TTC549 (cell line): Measurements from ENCODE around the gene CMIP.

Experiments used
- FAIRE-seq: peaks from 2 replicates; lab custom pipeline; 2012; peaks lifted over from hg19 to GRCh38; lab: Jason Lieb, UNC

CMIP gene

DNA sequence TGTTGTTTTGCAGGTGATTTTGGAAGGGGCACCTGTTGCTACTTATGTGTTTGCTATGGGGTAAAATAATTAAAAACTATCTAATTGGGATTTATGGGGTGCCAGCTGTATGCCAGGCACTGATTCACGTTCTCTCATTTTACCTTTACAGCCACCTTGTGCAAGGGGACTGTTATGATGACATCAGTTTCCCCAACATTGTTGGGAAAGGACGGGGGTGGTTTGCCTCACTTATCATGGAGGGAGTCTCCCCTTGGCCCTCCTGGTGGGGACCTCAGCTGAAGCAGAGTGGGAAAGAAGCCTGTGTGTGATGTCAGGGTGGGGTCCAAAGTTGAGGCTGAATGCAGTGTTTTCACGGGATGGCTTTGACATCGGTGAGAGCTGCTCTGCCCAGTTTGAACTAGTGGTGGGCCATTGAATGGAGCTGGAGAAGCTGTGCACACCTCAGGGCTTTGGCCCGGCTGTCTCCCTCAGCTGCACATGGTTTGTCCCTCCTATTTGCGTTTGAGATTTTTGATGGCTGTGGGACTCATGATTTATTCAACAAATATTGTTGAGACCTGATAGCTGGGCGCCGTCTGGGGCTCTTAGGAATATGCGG, 36.1 kb downstream of the CMIP start:
- no peak for FAIRE-seq

DNA sequence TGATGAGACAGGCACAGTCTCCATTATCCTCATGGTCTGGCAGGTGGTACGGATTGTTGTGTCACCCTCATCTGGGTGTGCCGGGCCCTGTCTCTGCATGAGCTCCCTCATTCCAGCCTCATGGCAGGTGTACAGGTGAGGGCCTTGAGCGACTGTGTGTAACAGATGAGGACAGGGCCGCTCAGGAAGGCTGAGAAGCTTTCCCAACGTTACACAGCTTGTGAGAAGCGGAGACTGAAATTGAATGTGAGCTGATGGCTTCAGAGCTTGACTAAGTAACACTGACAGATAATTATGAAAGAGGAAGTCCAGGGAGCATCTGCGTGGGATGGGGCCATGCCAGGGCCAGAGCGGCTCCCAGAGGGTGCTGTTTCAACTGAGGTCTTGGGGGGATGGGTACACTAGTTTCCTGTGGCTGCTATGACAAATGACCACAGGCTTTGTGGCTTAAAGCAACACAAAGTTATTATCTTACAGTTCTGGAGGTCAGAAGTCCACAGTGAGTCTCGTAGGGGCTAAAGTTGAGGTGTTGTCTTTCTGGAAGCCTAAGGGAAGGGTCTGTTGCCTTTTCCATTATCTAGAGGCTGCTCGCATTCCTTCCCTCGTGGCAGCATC, 36.7 kb downstream of the CMIP start:
- FAIRE-seq = no peak

DNA sequence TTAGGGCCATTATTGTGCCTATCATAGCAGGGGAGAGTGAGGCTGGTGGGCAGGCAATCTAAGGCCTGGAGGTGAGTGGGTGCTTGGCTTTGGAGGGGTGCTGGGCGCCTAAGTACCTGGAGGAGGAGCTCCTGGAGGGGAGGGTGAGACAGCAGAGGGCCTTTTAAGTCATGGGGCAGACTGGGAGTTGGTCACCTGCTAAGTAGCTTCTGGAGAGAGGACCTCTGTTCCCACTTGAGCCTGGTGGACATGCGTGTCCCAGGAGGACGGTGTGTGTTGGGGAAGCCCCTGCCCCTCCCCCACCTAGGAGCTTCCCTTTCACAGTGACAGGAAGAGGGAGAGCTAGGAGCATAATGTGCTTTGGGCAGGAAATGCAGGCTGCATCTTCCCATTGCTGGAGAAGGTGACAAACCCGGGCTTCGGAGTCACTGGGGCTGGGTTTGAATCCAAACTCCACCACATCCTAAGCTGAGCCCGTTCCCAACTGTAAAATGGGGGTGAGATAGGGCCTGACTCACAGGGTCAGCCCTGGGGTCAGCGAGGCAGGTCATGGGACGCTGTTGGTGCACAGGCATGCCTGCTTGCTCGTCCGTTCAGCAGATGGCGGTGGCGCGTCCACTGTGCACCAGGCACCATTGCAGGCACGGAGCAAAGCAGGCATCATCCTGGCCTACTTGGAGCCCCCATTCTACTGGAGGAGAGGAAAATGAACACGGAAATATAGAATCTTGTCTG, 37.9 kb downstream of the CMIP start:
- FAIRE-seq = no peak

DNA sequence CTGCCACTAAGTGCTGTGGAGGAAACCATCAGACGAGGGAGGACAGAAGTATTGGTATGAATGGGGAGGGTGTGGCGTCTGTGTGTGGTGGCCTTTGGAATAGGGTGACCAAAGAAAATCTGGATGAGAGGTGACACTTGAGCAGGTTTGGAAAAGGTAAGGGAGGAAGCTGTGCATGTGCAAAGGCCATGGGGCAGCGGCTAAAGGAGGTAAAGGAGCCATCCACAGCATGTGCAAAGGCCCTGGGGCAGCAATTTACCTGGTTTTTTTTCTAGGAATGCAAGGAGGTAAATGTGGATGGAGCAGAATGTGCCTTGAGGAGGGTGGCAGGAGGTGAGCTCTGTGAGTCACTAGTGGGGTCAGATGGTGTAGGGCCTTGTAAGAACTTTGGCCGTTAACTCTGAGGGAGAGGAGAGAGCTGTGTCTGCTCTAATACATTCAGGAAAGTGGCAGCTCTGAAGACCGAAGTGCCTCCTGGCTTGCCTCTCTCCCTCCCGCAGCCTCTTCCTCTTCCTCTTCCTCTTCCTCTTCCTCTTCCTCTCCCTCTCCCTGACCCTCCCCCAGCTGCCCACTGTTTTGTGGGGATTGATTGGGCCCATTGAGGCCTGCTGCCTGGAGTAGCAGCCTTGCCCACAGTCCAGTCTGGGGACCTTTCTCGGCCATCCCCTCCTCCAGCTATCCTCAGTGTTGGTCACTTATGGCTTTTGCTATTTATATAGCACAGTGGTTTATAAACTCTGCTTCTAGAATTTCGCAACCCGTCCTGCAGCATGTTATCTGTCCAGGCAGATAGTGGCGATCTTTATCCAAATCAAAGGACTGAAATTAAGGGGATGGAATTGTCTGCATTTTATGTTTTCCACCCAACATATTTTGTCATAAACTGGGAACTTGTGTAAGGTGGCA, 38.7 kb downstream of the CMIP start:
- no peak for FAIRE-seq

DNA sequence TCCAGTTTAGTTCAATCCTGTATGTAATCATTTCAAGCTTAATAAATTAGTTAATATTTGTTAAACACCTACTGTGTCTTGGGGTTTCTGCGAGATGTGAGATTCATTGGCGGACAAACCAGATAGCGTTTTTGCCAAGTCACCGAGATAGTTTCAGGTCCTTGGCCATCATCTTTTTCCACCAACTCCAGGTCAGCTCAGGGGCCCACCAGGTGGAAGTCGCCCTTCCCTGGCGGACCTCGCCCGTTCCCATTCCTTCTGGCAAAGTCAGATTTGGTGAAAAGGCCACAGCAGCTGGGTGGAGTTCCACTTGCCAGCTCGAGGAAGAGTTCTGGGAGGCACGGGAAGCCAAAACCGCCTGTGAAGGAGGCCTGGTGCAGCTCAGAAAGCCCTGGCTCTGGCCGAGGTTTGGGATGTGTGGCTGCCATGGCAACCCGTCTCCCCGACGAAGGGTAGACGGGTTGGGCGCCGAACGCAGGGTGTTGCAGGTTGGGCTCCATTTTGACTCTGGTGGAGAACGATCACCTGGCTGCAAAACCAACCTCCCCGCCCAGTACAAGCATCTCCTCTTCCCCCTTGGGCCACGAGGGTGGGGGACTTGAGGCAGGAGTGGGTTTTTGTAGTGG, 39.5 kb downstream of the CMIP start:
- FAIRE-seq = no peak

DNA sequence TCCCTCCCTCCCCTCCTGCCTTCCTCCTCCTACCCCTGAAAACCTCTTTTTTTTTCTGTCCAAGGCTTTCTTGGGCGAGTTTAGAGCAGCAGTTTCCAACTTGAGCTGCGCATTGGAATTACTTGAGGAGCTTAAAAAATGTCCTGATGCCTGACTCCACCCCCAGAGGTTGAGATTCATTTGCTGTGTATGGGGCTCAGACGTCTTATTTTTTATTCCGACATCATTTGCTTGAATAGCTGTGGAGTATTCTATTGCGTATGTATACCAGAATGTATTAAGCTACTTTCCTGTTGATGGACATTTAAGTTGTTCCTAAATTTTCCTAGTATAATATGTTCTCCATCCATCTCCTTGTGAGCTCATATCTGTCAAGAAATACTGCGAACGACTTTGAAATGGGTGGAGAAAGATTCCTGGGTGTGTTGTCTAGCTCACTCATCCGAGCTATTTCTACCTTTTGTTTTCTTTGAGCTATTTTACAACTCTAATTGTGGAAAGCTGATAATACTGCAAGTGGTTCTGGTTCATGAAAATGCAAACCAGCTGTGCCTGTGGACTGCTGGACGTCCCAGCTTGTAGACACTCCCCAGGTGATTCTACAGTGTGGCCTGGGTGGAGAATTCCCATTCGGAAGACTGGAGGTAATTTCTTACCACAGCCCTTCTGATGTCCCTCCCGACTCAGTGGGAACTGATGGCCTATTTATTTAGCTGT, 40.5 kb downstream of the CMIP start:
- no peak for FAIRE-seq

DNA sequence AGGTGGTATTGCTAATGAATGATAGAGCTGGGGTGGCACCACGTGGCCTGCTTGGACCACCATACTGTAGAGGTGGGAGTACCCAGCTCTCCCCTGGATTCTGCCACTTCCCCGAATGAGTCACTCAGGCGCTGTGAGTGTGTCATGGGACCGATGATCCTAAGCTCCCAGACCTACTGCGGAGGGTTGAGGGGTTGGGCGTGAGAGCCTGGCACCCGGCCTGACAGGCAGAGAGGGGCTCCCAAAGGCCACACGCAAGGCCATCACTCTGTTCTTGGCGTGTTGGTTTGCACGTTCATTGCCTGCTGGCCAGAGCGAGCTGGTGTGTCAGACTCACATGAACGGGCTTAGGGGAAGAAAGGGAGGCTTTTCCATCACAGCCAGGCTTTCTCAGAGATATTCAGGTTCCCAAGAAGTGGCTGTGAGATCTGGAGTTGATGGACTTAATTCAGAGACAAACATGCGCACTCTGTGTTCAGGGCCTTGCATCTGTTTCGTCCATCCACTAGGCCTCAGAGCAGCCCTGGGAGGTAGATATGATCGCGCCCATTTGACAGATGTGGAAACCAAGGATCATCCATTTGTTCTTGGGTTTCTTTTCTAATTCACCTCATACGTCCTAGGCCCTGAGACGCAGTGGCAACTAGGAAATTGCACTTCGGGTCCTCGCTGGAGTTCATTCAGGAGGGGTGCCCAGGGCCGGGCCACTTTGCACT, 41.4 kb downstream of the CMIP start:
- FAIRE-seq = no peak

DNA sequence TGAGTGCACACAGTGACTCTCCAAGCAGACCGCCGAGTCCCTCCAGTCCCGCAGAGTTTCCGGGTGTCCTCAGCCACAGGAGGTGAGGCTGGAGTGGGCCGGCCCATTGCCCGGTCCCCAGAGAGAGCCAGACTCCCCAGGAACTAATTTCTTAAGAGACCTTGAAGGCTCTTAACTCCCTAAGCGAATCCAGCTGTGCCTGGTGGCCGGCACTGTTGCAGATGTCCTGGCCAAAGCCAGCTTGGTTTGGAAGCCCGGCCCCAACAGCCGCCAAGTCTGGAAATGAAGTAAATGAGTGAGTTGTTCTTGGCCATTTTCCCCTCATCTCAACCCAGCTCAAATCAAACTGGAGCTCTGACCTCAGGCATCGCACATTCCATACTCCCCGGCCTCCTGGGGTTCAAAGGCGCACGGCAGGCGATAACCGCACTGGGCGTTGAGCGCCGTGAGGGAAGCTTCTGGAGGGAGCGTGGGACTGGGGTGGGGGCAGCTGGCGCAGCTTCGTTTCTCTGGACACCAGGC, 42.0 kb downstream of the CMIP start:
- FAIRE-seq = no peak

DNA sequence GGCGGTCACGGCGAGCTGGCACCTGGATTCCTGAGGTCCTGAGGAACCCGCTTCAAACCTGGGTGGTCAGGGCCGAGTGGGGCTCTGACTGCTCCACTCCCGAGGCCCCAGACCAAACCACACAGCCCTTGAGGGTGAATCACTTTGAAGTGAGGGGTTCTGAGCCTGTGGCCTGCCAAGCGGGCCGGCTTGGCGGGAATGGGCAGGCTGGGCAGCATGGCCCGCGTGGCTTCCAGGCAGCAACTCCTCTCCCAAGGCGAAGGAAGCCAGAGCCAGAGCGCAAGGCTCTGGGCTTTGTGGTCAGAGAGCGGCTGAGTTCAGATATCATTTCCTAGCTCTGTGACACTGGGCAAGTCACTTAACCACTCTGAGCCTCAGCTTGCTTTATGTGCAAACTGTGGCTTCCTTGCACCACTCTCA, 42.7 kb downstream of the CMIP start:
- FAIRE-seq = no peak

DNA sequence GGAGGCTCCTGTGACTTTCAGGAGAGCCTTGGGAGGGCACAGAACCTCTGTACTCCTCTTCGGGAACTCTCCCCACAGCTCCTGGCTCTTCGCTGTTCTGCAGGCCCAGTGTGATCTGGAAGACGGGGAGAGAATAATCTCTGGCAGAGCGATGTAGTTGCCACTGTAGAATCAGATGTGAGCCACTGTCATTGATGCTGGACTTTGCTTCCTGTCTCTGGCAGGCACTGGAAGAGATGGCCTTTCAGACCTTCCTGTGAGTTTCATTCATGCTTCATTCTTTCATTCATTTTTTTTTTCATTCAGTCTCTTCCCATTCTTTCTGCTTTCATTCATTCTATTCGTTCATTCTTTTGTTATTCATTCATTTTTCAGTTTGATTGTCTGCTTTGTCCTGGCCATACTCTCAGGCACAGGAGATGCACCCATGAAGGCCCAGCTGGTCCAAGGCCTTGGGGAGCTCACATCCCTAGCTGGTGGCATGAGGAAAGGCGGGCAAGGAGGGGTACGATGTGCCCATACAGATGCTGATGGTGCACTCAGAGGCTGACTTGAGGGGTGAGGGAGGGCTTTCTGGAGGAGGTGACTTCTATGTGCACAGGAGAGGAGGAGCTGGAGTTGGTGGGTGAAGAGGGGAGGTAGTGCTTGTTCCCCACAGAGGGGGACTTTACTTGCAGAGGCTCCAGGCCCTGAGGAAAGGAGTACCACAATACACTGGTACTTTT, 44.2 kb downstream of the CMIP start:
- FAIRE-seq = no peak

DNA sequence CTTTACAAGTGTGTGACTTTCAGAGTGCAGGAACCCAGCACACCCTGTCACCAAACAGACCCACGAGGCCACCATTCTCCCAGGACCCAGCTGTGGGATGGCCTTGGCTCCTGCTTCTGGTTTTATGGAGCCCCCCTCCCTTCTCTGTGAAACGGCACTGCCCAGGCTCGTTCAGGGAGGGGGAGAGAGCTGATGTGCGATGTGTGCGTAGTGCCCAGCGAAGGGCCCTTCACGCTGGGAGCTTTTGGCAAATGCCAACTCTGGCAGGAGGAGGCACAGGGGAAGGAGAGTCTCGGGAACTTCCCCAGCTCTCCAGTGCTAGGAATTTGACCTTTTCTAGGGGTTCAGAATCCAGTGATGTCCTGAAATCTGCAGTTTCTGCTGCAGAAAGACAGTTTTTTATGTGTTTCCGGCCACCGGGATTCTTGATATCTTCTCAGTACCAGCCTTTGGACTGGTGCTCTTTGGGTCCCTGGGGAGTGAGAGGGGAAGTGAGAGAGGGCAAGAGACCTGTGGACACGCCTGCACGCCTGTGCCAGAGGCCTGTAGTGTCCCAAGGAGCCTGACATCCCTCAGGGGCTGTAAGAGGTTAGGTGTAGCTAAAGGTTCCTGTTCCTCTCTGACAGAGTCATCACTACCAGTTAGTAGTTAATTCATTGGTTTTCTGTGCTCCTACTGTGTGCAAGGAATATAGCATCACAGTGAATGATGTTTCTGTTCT, 45.1 kb downstream of the CMIP start:
- FAIRE-seq = no peak

DNA sequence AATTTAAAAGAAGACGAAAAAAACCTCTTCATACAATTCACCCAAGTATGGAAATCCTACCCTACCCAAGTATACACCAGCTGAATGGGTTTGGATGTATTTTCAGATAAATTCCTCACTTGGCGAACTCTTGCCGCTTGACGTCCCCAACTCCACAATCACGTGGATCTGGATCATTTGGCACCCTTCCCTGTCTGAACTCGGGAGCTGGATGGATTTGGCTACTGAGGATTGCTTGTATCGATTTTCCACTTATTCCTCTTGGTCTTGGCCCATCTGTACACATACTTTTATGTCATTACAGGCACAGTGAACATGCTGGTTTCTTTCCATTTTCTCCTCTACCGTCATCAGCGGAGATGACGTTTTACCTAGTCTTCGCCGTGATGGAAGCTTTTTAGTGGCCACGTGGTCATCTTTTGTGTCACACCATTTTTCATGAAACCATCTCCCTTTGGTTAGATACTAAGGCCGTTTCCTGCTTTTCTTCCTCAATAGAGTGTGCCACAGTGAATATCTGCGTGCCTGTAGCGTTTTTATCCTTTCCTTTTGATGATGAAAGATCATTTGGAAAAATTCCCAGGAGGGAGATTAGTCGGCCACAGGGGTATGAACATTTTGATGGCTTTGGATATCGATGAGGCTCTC, 47.1 kb downstream of the CMIP start:
- no peak for FAIRE-seq

DNA sequence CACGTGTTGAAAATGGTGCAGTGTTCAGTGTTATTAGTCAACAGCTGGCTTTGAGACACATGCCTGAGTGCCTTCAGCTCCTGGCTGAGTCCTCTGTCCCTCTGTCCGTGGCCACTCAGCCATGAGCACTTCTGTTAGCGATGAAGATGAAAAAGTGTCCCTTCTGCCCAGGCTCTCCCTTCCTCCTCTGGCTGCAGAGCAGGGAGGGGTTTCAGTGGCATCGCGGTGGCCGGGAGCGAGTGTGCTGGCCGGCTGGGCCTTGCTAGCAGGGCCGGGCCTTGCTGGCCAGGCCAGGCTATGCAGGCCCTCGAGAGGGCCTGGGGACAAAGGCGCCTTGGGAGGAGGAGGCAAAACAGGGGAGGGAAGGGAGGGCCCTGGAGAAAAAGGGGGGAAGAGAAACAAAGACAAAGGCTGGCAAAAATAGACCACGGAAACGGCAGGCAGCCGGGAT, 47.7 kb downstream of the CMIP start:
- FAIRE-seq = no peak

DNA sequence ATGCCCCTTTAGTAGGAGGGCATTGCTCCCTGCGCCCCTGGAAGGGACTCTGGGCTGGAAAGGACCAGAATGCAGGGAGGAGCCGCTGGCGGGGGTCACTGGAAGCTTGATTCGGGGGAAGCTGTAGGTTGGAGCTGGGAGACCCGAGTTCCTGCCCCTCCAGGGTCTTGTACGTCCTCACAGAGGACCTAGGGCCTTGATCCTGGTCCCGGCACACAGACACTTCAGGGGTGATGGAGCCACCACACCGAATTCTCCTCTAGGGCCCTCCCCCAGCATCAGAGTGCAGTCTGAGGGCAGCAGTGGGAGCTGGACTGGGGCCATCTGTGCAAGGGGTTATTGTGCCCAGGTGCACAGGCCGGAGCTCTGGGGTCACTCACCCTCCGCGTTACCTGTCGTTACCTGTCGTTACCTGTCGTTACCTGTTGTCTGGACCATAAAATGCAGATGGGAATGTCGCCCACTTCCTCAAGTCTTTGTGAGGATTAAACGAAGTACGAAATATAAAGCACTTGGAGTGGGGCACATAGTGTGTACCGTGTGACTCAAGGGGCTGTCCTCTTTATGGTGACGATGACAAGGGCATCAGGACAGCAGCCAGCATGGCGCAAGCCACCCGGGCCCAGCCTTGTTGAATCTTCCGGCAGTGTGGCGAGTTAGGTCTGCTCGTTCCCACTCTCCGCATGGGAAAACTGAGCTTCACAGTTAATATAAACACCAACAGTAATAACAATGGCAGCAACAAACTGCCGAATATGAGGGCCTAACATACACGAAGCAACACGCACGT, 48.6 kb downstream of the CMIP start:
- no peak for FAIRE-seq

DNA sequence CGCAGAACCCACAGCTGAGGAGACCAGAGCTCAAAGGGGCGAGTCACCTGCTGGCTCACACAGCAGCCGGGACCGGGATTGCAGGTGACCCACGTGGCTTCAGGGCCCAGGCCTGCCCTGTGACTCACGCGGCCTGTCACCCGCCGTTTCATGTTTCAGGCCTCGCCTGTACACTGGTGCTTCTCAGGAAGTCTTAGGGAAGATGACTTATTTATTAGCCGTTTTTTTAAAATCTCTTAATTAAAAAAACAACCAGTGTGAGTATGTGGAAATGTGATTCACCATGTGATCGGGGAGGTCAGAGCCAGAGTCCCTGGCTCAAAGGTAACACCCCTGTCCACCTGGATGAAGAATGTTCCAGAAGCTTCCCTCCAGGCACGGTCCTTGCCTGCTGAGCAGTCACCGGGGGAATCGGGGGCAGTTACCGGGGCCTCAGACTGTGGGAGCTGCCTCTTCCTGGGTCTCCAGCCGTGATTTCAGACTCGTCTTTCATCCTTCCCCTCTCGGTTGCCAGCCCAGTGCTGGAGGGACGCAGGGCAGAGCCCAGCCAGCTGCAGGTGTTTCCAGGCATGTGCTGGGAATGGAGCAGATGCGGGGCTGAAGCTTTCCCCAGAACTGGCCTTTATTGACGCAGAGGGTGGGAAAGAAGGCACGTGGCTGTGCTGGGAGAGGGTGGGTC, 49.3 kb downstream of the CMIP start:
- FAIRE-seq = no peak

DNA sequence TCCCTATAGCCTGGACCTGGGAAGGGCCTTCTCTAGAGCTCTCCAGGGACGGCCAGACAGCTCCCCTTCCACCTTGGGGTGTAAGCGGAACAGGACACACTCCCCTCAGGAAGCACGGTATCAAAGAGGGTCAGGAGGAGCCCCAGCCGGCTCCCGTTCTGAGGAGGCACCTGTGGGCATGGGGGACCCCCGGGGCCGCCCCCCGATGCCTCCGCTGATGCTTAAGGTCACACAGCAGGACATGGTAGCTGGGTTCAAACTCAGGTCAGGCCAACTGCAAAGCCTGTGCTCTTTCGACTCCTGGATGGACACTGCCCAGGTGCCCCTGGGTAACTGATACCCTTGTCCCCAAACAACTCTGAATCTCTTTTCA, 49.8 kb downstream of the CMIP start:
- FAIRE-seq = no peak

DNA sequence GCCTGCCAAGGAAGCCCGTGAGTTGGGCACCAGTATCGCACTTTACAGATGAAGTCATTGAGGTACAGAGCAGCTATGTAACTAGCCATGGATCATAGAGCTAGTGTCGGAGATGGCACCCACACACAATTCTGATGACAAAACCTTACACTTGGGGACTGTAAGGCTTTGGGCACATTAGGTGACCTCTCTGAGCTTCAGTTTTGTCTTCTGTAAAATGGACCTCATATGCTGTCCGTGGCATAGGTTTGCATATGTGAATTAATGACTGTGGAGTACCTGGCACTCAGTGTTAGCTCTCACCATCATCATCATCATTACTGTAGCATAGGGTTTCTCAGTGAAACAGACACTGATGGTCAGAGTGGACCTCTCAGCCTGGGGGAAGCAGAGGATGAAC, 50.3 kb downstream of the CMIP start:
- no peak for FAIRE-seq
